Common myeloid progenitor, CD34-positive (primary cell): Measurements from ENCODE around the gene KIRREL3.

ENCODE experiments used
- CTCF ChIA-PET: fragments of 350-600 bp; sonication (Branson Sonifier 250); formaldehyde crosslinking; loops from one replicate; lab custom pipeline; 2021; ENCODE audit warnings: antibody characterized with exemption; lab: Charles Lee
- POLR2A ChIA-PET: fragments of 350-600 bp; sonication (Branson Sonifier 250); formaldehyde crosslinking; loops from one replicate; lab custom pipeline; 2021; ENCODE audit warnings: antibody characterized with exemption; lab: Charles Lee
- DNase-seq, 3 donors: peaks; one replicate each; pipeline versions ENCODE4 v3.0.0 to v3.0.0-alpha.2; 2013
- H3K27ac ChIP-seq, 2 experiments: 1 replicate in 1 of 2; 2 replicates in 1 of 2; pipeline ENCODE4 v1.7.0; 2013; ENCODE audit warnings: inconsistent platforms in 2 of 2, low read length in 2 of 2, mild to moderate bottlenecking in 2 of 2, low read depth in 1 of 2, moderate library complexity in 1 of 2; ENCODE audit not compliant: severe bottlenecking in 2 of 2, insufficient read depth in 1 of 2, poor library complexity in 1 of 2
- H3K27me3 ChIP-seq, 5 experiments: replicated peaks in 2 of 5; 1 replicate in 3 of 5; 2 replicates in 2 of 5; pipeline versions ENCODE4 v1.6.1 to v1.7.0; 2013; ENCODE audit warnings: low read length in 4 of 5, mild to moderate bottlenecking in 2 of 5, moderate library complexity in 2 of 5, inconsistent platforms in 1 of 5; ENCODE audit not compliant: insufficient read depth in 5 of 5, control insufficient read depth in 4 of 5
- H3K36me3 ChIP-seq, 4 experiments: 1 replicate in 2 of 4; 2 replicates in 2 of 4; pipeline versions ENCODE4 v1.6.1 to v1.7.0; 2013; ENCODE audit warnings: low read length in 3 of 4, control low read depth in 1 of 4, mild to moderate bottlenecking in 1 of 4; ENCODE audit not compliant: control insufficient read depth in 4 of 4, insufficient read depth in 4 of 4
- H3K4me1 ChIP-seq, 4 experiments: 1 replicate in 3 of 4; 2 replicates in 1 of 4; pipeline versions ENCODE4 v1.6.1 to v1.7.1; 2013; ENCODE audit warnings: low read length in 3 of 4, mild to moderate bottlenecking in 3 of 4, control low read depth in 1 of 4, inconsistent platforms in 1 of 4, moderate library complexity in 1 of 4; ENCODE audit not compliant: control insufficient read depth in 4 of 4, insufficient read depth in 4 of 4; ENCODE audit errors: control extremely low read depth in 1 of 4
- H3K4me3 ChIP-seq, 7 experiments: 1 replicate in 4 of 7; 2 replicates in 3 of 7; pipeline versions ENCODE4 v1.5.1 to v1.7.0; 2013; ENCODE audit warnings: mild to moderate bottlenecking in 7 of 7, low read length in 6 of 7, moderate library complexity in 6 of 7, inconsistent platforms in 2 of 7, low read depth in 2 of 7, control low read depth in 1 of 7; ENCODE audit not compliant: insufficient read depth in 4 of 7, control insufficient read depth in 1 of 7; ENCODE audit errors: extremely low read depth in 1 of 7
- H3K9me3 ChIP-seq, 5 experiments: 1 replicate in 4 of 5; 2 replicates in 1 of 5; pipeline versions ENCODE4 v1.6.1 to v1.7.1; 2013; ENCODE audit warnings: low read length in 4 of 5, mild to moderate bottlenecking in 2 of 5, inconsistent platforms in 1 of 5, low read depth in 1 of 5, moderate library complexity in 1 of 5; ENCODE audit not compliant: control insufficient read depth in 4 of 5, insufficient read depth in 2 of 5; ENCODE audit errors: control extremely low read depth in 1 of 5
- WGBS: methylation state at CpG from one replicate; pipeline ENCODE4 v1.1.5; 2013; ENCODE audit not compliant: insufficient coverage; 5-methylcytosine and 5-hydroxymethylcytosine counted together

The KIRREL3 gene

GRCh38 chr11:126547161-126547560 is 453.4 kb downstream of the KIRREL3 start:
- ChIA-PET POLR2A (no interaction called here), CTCF (no interaction called here)
- peaks cover 0 to 20% (median 15%) of the 10 kb centered on the region in 4 experiments for H3K4me1 ChIP-seq
- WGBS: 97% methylated on average over 9 of the region's 9 CpGs
- H3K27ac ChIP-seq: no peak overlapping the region
- H3K27me3 ChIP-seq: no peaks in the 10 kb centered on the region
- no peak for DNase-seq
- no peaks in the 10 kb centered on the region for H3K9me3 ChIP-seq
- no peaks in the 10 kb centered on the region for H3K36me3 ChIP-seq
- no peak overlapping the region for H3K4me3 ChIP-seq

DNA sequence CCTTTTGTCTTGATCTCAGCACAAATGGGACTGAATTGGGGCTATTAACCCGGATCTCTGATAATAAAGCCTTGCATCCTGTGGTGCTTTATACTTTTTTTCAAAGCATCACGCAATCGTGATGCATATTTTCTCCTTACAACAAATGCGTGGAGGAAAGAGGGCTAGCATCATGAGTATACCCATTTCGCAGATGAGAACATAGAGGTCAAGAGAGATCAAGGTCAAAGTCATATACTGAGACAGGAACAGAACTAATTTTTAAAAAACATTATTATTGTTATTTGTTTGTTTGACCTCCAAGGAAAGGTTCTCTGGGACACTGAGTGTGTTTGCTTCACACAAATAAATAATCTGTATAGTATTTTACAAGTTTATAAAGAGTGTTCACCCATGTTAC is 453.9 kb downstream of the KIRREL3 start:
- H3K4me3 ChIP-seq: no peak overlapping the region
- no peak for DNase-seq
- no peak overlapping the region for H3K27ac ChIP-seq
- H3K36me3 ChIP-seq: no peaks in the 10 kb centered on the region
- CTCF ChIA-PET: no interaction called here
- no peaks in the 10 kb centered on the region for H3K9me3 ChIP-seq
- no peaks in the 10 kb centered on the region for H3K27me3 ChIP-seq
- 90% methylated on average over 3 of the region's 5 CpGs for WGBS
- peaks cover 0 to 20% (median 15%) of the 10 kb centered on the region in 4 experiments for H3K4me1 ChIP-seq
- POLR2A ChIA-PET: no interaction called here

GRCh38 chr11:126546191-126546590 is 454.4 kb downstream of the KIRREL3 start:
- no peaks in the 10 kb centered on the region for H3K27me3 ChIP-seq
- DNase-seq: no peak
- peaks cover 0 to 20% (median 15%) of the 10 kb centered on the region in 4 experiments for H3K4me1 ChIP-seq
- no peak overlapping the region for H3K27ac ChIP-seq
- 100% methylated on average over 2 of the region's 2 CpGs for WGBS
- ChIA-PET POLR2A (no interaction called here), CTCF (no interaction called here)
- H3K4me3 ChIP-seq: no peak overlapping the region
- H3K36me3 ChIP-seq: no peaks in the 10 kb centered on the region
- no peaks in the 10 kb centered on the region for H3K9me3 ChIP-seq

DNA sequence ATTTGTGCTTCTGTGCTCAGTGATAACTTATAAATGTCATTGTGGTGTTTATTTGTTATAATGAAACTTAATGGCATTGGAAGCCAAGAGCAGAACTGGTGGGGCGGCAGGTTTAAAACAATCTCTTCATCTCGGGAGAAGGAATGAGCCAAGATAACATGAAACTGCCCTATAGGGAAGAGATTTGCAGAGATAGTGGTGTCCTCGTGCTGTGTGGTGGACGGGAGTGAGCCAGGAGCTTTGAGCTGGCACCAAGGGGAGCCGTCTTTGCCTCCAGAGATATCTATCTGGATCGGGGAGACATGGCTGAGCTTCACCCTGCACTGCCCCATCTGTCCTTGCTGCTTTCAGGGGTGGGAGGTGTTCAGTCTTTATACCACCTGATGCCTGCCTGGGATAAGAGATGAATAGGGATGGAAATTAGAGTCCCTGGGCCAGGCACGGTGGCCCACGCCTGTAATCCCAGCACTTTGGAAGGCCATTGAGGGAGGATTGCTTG is 455.5 kb downstream of the KIRREL3 start:
- Histone ChIP-seq H3K4me1 (peaks cover 0 to 20% (median 15%) of the 10 kb centered on the region in 4 experiments), H3K27me3 (peaks cover 0 to under 1% (median 0%) of the 10 kb centered on the region in 5 experiments), H3K4me3 (no peak overlapping the region), H3K27ac (no peak overlapping the region), H3K9me3 (no peaks in the 10 kb centered on the region), H3K36me3 (no peaks in the 10 kb centered on the region)
- WGBS: 93% methylated on average over 7 of the region's 8 CpGs
- CTCF ChIA-PET: no interaction called here
- DNase-seq: no peak
- POLR2A ChIA-PET: no interaction called here

GRCh38 chr11:126544108-126545056 is 456.2 kb downstream of the KIRREL3 start:
- DNase-seq: peak; percentile 32 to 63 (median 54)
- H3K27me3 ChIP-seq: peaks cover 0 to 2% (median 0%) of the 10 kb centered on the region in 5 experiments
- H3K36me3 ChIP-seq: no peaks in the 10 kb centered on the region
- ChIA-PET CTCF (interaction anchor here (1.6 kb wide), 1 partner anchor 16 kb away, joined by 3 read pairs; no protein-coding TSS in a partner anchor), POLR2A (no interaction called here)
- H3K9me3 ChIP-seq: no peaks in the 10 kb centered on the region
- H3K4me3 ChIP-seq: peak overlapping the region in 2 of 7 experiments; percentile 29 to 45
- H3K4me1 ChIP-seq: peaks cover 0 to 20% (median 15%) of the 10 kb centered on the region in 4 experiments
- no peak overlapping the region for H3K27ac ChIP-seq
- WGBS: 30% methylated on average over 6 of the region's 15 CpGs

DNA sequence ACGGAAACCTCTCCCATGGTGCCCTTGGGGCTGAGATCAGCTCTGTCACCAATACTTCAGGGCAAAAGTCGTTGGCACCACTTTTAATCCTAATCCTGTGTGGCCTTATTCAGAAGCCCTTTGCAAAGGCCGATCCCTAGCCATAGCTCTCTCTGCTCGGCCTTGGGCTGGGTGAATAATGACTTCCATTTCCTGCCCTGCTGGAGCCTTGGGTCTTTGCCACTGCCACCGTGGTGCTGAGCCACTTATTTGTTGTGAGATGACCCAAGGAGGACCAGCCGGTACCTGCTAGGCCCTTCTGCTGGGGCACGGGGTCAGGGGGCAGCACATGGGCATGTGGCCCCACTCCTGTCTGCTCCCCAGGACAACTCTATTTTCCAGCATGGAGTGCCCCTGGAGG is 456.9 kb downstream of the KIRREL3 start:
- 18% methylated on average over 7 of the region's 7 CpGs for WGBS
- CTCF ChIA-PET: interaction anchor here (1.6 kb wide), 1 partner anchor 17 kb away, joined by 3 read pairs; no protein-coding TSS in a partner anchor
- no peak overlapping the region for H3K27ac ChIP-seq
- peak in 1 of 3 donors; percentile 0 for DNase-seq
- H3K9me3 ChIP-seq: no peaks in the 10 kb centered on the region
- peaks cover 0 to 4% (median 0%) of the 10 kb centered on the region in 5 experiments for H3K27me3 ChIP-seq
- peaks cover 0 to 20% (median 15%) of the 10 kb centered on the region in 4 experiments for H3K4me1 ChIP-seq
- H3K4me3 ChIP-seq: peak overlapping the region in 1 of 7 experiments; percentile 11
- POLR2A ChIA-PET: no interaction called here
- H3K36me3 ChIP-seq: no peaks in the 10 kb centered on the region
